HG03575 (cell line): ENCODE results near the gene PPOX.

Experiments
- ATAC-seq: cut with Tn5 transposase; IDR thresholded peaks from one replicate; pipeline ENCODE4 v1.9.1; 2021; ENCODE audit not compliant: unreplicated experiment, insufficient number of reproducible peaks, low FRiP score; ENCODE audit errors: extremely low read depth

PPOX gene

DNA sequence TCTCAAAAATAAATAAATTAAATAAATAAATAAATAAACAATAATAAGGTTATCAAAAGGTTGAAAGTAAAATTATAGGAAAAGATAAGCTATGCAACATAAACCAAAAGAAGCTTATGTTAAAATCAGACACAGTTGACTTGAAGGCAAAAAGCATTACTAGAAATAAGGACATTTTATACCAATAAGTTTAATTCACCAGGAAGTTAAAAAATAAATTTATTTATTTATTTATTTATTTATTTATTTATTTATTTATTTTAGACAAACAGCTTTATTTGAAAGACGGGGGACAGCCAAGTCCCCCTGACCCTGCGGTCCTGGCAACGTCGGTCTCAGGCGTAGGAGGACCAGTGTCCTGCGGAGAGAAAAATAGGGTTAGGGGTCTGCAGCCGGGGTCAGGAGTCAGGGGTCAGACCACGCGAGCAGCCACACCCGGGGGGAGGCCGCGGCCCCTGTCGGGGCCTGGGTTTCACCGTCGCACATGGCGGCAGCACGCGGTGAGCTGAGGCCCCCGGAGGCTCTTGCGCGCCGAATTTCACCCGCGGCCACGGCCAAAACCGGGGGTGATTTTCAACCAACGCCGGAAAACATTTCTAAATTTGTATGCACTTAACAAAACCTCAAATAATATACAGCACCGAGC, 25.3 kb upstream of the PPOX start:
- no peak for ATAC-seq

DNA sequence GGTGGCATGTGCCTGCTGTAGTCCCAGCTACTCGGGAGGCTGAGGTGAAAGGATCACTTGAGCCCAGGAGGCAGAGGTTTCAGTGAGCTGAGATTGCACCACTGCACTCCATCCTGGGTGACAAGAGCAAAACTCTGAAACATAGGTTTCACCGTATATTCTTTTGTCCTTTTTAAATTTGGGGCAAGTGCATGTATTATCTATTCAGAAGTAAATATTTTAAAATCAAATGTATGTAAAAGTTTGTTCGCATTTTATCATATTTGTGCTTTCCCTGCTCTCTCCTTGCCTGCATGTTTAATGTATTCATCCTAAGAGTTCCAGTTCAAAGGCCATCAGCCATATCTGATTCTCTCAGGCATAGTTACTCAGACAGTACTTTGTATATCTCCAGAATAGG, 20.4 kb upstream of the PPOX start:
- no peak for ATAC-seq

DNA sequence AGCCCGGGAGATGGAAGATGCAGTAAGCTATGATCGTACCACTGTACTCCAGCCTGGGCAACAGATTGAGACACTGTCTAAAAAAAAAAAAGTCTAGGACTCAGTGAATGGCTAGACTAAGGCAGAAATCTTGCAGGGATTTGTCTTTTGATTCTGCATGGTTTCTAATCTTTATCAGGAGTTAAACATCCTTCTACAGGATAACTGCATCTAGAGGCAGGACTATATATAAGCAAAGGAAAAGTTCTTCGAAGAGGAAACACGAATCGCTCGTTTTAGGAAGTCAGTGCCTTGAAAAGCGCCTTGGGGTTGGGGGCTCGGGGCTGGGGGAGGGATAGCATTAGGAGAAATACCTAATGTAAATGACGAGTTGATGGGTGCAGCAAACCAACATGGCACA, 13.1 kb upstream of the PPOX start:
- ATAC-seq, result no peak

GRCh38 chr1:161153682-161154337, 12.4 kb upstream of the PPOX start, which contains the start of gene UFC1:
UFC1 (plus strand) TSS chr1:161153978; CDS start chr1:161153998, 20 bp downstream.
- ATAC-seq, result no peak

DNA sequence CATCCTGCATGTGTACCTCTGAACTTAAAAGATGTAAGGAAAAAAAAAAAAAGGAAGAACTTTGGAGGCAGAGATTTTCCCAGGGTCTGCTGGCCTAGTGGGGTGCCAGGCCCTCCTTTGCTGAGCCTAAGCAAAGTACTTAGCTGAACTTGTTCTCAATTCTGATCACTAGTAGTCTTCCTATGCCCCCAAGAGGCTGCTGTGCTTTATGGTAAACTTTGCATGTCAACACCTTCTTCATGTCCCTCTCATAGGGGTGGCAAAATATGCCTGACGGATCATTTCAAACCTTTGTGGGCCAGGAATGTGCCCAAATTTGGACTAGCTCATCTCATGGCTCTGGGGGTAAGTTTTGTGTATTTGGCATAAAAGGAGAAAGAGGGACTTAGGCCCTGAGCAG, 8.4 kb upstream of the PPOX start:
- ATAC-seq, result no peak

- ATAC-seq, result no peak
Measured at GRCh38 chr1:161158316-161159010, 7.8 kb upstream of the PPOX start.

DNA sequence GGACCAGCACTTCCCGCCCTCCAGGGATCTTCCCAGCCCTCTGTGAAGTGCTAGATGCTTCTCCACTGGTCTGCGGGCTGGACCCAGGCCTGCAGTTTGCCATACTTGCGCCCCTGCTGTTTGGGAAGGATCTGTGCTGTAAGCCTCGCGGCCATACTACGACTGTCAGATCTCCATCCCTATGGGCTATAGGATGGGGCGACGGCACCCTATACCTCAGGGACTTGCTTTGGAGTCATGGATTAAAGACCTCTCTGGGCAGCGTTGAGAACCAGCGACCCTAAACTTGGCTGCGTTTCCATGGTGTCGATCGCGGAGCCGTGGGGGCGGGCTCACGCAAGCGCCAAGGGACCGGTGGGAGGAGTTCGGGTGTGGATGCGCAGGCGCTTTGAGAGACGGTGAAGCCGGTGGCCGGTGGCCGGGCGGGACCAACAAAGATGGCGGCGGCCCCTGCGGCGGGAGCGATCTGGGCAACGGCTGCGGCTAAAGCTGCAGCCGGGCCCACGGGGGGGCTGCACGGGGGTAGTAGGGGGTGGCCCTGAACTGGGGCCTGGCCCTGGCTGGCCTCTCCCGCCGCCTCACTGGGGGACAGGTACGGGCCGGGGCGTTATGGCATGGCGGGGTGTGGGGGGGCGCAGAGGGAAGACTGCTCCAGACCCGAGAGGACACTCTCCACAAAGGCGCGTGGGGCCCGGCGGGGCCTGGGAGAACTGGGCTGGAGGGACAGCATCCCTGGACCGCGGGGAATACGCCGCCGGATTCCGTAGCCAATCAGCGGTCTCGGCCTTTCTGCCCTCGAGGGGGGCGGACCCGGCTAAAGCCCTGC, 6.9 kb upstream of the PPOX start, which contains the start of gene USP21:
Gene USP21, plus strand, starts transcription at position 414 of the 826 bp plus-strand sequence. CDS start 1,141 bp downstream, outside the sequence.
- no peak for ATAC-seq

- no peak for ATAC-seq
Measured at GRCh38 chr1:161159913-161160243, 6.3 kb upstream of the PPOX start.

- no peak for ATAC-seq
Measured at GRCh38 chr1:161160671-161161145, 5.5 kb upstream of the PPOX start.

GRCh38 chr1:161161652-161162051, 4.6 kb upstream of the PPOX start:
- ATAC-seq, result no peak

- ATAC-seq, result no peak
Measured at GRCh38 chr1:161162052-161162451, 4.2 kb upstream of the PPOX start.

DNA sequence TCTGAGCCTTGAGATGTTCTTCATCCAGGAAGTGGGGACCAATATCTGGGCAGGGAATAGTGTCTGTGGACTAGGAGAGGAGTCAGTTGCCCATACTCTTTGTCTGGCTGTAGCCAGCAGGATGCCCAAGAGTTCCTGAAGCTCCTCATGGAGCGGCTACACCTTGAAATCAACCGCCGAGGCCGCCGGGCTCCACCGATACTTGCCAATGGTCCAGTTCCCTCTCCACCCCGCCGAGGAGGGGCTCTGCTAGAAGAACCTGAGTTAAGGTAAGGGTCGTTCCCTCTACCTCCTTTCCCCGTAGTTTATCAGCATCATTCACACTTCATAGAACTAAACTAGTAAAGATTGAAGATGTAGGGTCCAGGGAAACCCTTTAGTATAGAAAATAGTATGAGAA, 3.4 kb upstream of the PPOX start:
- no peak for ATAC-seq

GRCh38 chr1:161163793-161164192, 2.4 kb upstream of the PPOX start:
- no peak for ATAC-seq

GRCh38 chr1:161164901-161165610, 1.2 kb upstream of the PPOX start:
- ATAC-seq, result no peak

GRCh38 chr1:161166669-161167548, 683 bp downstream of the PPOX start:
- no peak for ATAC-seq

GRCh38 chr1:161168906-161169305, 2.7 kb downstream of the PPOX start:
- ATAC-seq, result no peak

DNA sequence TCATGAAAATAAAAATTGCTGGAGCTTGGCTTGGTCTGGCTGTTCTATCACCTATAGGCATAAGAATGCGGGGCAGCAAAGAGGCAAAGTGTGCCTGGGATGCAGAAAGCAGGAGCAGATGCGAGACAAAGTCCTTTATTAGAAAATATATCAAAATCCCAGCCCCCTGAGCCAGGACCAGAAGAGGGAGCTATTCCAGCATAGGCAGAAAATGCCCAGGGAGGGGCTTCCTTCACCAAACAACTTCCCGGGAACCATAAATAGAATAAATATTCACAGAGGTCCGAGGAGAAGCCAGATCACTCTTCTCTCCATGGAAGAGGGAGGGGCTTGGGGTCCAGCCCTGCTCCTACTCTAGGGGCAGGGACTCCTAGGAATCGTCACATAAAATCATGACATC, 5.0 kb downstream of the PPOX start:
- ATAC-seq, result no peak

DNA sequence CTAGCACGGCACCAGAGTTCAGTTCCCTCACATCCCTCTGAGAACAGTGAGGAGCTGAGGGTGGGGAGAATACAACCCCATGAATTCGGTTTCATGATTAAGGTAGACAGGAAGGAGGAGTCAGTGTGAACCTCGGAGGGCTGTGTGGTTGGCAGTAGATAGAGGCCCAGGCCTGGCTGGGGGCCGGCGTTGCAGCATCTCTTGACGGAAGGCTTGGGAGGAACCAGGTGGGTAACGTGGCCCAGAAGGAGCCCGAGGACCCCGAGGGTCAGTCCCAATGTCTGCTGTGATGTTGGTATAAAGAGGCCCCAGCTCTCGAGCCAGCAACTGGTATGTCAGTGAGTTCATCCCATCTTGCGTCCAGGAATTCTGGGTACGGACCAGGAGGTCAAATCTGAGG, 5.5 kb downstream of the PPOX start:
- ATAC-seq, result no peak
